ENCODE results near the gene GTF2H1.

DNA sequence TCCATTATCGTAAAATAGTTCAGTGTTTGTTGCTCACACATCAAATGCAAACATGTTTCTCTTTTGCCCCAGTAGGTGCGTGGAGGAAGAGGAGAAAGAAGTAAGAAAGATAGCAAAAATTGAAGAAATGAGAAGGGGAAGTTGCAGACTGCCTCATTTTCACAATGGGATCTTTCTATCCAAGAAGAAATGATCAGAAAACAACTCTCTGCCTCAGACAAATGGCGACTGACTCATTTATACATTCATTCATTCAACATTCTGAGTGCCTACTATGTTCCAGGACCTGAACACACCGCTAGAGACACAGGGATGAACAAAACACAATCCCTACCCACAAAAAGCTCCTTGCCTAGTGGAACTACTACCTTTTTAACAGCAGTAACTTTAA, 794 bp upstream of the GTF2H1 start:
- TF ChIP-seq POLR2A (IDR thresholded peaks at IDR 0.05) (no peak), EP300 (IDR thresholded peaks at IDR 0.05; ENCODE audit: low read depth) (no peak)
- TF ChIP-seq, protein P1, sequence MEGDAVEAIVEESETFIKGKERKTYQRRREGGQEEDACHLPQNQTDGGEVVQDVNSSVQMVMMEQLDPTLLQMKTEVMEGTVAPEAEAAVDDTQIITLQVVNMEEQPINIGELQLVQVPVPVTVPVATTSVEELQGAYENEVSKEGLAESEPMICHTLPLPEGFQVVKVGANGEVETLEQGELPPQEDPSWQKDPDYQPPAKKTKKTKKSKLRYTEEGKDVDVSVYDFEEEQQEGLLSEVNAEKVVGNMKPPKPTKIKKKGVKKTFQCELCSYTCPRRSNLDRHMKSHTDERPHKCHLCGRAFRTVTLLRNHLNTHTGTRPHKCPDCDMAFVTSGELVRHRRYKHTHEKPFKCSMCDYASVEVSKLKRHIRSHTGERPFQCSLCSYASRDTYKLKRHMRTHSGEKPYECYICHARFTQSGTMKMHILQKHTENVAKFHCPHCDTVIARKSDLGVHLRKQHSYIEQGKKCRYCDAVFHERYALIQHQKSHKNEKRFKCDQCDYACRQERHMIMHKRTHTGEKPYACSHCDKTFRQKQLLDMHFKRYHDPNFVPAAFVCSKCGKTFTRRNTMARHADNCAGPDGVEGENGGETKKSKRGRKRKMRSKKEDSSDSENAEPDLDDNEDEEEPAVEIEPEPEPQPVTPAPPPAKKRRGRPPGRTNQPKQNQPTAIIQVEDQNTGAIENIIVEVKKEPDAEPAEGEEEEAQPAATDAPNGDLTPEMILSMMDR (IDR thresholded peaks at IDR 0.05): peak in 1 of 5 experiments; percentile 38

All from transverse colon (tissue), 3 donors.